DND-41 (cell line): ENCODE data around the gene TMEM107.

Experiments used
- ATAC-seq: fragments of 200-7000 bp; cut with Tn5 transposase; 3 replicates; pipeline ENCODE4 v1.9.1; 2021; ENCODE audit warnings: low read depth; ENCODE audit not compliant: insufficient read depth
- DNase-seq: peaks from one replicate; pipeline ENCODE4 v3.0.0-alpha.2; 2020
- H2AFZ ChIP-seq: 2 replicates; pipeline ENCODE4 v1.6.0; 2012; ENCODE audit warnings: low read depth, low read length
- H3K27ac ChIP-seq: 2 replicates; pipeline ENCODE4 v1.5.1; 2012; ENCODE audit warnings: low read length, inconsistent platforms
- H3K27me3 ChIP-seq: fragments of 200-600 bp; sonication (generic); 2 replicates; pipeline ENCODE4 v1.6.0; 2012; ENCODE audit warnings: low read length, mild to moderate bottlenecking, inconsistent platforms; ENCODE audit not compliant: insufficient read depth, poor library complexity
- H3K36me3 ChIP-seq: 2 replicates; pipeline ENCODE4 v1.5.1; 2012; ENCODE audit warnings: low read length, inconsistent platforms; ENCODE audit not compliant: insufficient read depth
- H3K4me1 ChIP-seq: 2 replicates; pipeline ENCODE4 v1.5.1; 2012; ENCODE audit warnings: mild to moderate bottlenecking, low read length; ENCODE audit not compliant: insufficient read depth
- H3K4me2 ChIP-seq: 2 replicates; pipeline ENCODE4 v1.6.0; 2012; ENCODE audit warnings: mild to moderate bottlenecking, moderate library complexity, low read length, inconsistent platforms; ENCODE audit not compliant: insufficient read depth
- H3K4me3 ChIP-seq, 2 experiments: fragments of 200-600 bp in 1 of 2; shearing (Covaris generic) in 1 of 2; 2 replicates each; pipeline ENCODE4 v1.5.1; 2012 to 2016; ENCODE audit warnings: inconsistent platforms in 2 of 2, low read length in 2 of 2, mild to moderate bottlenecking in 2 of 2, low read depth in 1 of 2, moderate library complexity in 1 of 2
- H3K79me2 ChIP-seq: 2 replicates; pipeline ENCODE4 v1.6.0; 2012; ENCODE audit warnings: low read length, inconsistent platforms; ENCODE audit not compliant: insufficient read depth
- H3K9ac ChIP-seq: 2 replicates; pipeline ENCODE4 v1.6.0; 2012; ENCODE audit warnings: low read depth, mild to moderate bottlenecking, inconsistent platforms, low read length, moderate library complexity
- H3K9me3 ChIP-seq: 2 replicates; pipeline ENCODE4 v1.5.1; 2012; ENCODE audit warnings: low read length, moderate library complexity, mild to moderate bottlenecking, inconsistent platforms; ENCODE audit not compliant: insufficient read depth, severe bottlenecking
- H4K20me1 ChIP-seq: 2 replicates; pipeline ENCODE4 v1.6.0; 2012; ENCODE audit warnings: low read length; ENCODE audit not compliant: insufficient read depth
- CTCF ChIP-seq: IDR thresholded peaks from 2 replicates; pipeline ENCODE4 v1.5.1; 2012; ENCODE audit warnings: borderline replicate concordance, low read length, moderate library complexity, mild to moderate bottlenecking; ENCODE audit not compliant: poor library complexity, severe bottlenecking; ENCODE audit errors: extremely low read depth
- EZH2 ChIP-seq: IDR thresholded peaks from 3 replicates; pipeline ENCODE4 v1.6.1; 2012; ENCODE audit warnings: borderline replicate concordance, low read depth, mild to moderate bottlenecking, moderate library complexity, low read length, inconsistent platforms; ENCODE audit not compliant: severe bottlenecking

Gene TMEM107

GRCh38 chr17:8141045-8141444, 35.1 kb downstream of the TMEM107 start:
- H3K4me2 ChIP-seq = no peak overlapping the region
- H3K27me3 ChIP-seq = no peaks in the 10 kb centered on the region
- ATAC-seq = no peak
- peaks cover 56% of the 10 kb centered on the region for H3K36me3 ChIP-seq
- no peaks in the 10 kb centered on the region for H3K79me2 ChIP-seq
- H3K27ac ChIP-seq = no peak overlapping the region
- no peak for DNase-seq
- no peak overlapping the region for H2AFZ ChIP-seq
- no peak overlapping the region for H3K4me3 ChIP-seq
- peaks cover 29% of the 10 kb centered on the region for H3K4me1 ChIP-seq
- no peak for TF ChIP-seq CTCF
- TF ChIP-seq EZH2 = no peak
- no peaks in the 10 kb centered on the region for H3K9me3 ChIP-seq
- peaks cover 3% of the 10 kb centered on the region; the same call in 1 of the 2 replicates for H4K20me1 ChIP-seq
- no peak overlapping the region for H3K9ac ChIP-seq

GRCh38 chr17:8140065-8141029, 35.8 kb downstream of the TMEM107 start:
- no peak for DNase-seq

GRCh38 chr17:8138672-8139371, 37.4 kb downstream of the TMEM107 start:
- TF ChIP-seq CTCF (peak; percentile 86), EZH2 (no peak)
- Histone ChIP-seq H3K4me3 (peak overlapping the region; percentile 35 to 68), H3K27me3 (no peaks in the 10 kb centered on the region), H3K9ac (peak overlapping the region; percentile 66), H3K79me2 (no peaks in the 10 kb centered on the region), H4K20me1 (no peaks in the 10 kb centered on the region), H3K4me2 (peak overlapping the region; percentile 83), H3K9me3 (no peaks in the 10 kb centered on the region), H3K36me3 (peaks cover 35% of the 10 kb centered on the region), H3K4me1 (peaks cover 29% of the 10 kb centered on the region), H3K27ac (peak overlapping the region; percentile 93), H2AFZ (peak overlapping the region; percentile 90)
- peak; percentile 95 for ATAC-seq
- peak; percentile 97 for DNase-seq

More at GRCh38 chr17:8140065-8141029, 35.8 kb downstream of the TMEM107 start:
- Histone ChIP-seq H3K27me3 (no peaks in the 10 kb centered on the region), H4K20me1 (no peaks in the 10 kb centered on the region), H3K4me1 (peaks cover 29% of the 10 kb centered on the region), H2AFZ (no peak overlapping the region), H3K27ac (peak overlapping the region; percentile 36; the same call in 1 of the 2 replicates), H3K79me2 (no peaks in the 10 kb centered on the region), H3K4me3 (no peak overlapping the region), H3K9ac (peak overlapping the region; percentile 66; the same call in 1 of the 2 replicates), H3K4me2 (peak overlapping the region; percentile 83), H3K9me3 (no peaks in the 10 kb centered on the region), H3K36me3 (peaks cover 49% of the 10 kb centered on the region)
- no peak for TF ChIP-seq EZH2
- no peak for TF ChIP-seq CTCF
- no peak for ATAC-seq
